ENCODE data around the gene ZNF654.
A peak's percentile ranks its signal among the peaks of the same experiment; 100 is the strongest.
"Not testable (repeated sequence)": the region's sequence is repeated elsewhere in the genome, so short reads cannot be mapped to it uniquely, and the experiment has no call there.

Gene ZNF654

DNA sequence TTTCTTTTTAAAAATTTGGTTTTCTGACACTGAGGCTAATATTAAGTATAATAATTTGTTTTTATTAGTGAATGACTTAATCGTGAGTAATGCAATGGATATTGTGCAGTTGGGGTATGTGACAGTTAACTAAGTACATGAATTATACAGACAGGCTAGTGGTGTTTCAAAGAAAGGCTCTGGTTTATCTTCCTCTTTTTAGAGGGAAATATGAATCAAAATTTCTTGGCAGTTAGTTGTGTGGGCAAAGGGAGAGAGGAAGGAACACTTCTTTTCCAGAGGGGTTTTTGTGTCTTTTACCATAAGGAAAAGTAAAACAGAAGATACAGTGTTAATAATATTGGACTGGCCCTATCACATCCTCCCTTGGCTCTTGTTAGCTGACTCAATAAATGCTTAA is 2.7 kb downstream of the ZNF654 start:
- no peak for DNase-seq (ENCODE audit: low read depth)

DNA sequence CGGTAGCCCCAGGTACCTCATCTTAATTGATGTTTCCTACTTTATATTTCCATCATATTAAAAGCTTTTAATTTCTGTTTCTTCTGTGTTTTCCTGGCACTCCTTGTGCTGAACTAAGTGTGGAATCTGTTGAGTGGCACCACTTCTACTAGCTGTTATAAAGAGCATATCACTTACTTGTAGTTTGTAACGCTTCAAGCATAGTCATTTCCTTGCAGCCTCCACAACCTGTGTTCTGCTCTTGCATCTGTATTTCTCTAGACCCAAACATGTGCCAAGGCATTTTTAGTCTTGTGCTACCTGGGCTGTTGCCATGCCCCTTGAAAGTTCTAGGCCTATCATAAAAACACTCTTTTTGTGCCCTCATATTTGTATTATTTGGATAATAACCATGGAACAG is 16.0 kb downstream of the ZNF654 start:
- DNase-seq (ENCODE audit: low read depth) = no peak

DNA sequence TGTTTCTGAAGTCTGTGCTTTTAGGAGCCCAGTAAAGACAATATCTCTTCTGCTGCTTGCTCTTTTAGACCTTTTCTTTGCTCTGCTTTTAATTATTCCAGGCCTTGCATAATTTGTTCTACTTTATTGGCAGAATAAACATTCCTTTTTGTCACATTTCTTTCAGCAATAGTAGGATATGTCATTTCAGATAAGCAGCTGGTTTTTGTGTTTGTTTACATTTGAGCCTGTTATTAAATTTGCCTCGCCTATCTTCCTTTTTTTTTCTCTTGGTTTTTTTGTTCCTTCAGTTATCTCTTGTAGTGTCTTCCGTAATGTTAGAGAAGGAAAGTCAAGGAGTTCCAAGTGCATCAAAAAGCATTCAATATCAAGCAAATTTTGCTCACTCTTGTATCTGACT is 16.4 kb downstream of the ZNF654 start:
- no peak for DNase-seq (ENCODE audit: low read depth)

DNA sequence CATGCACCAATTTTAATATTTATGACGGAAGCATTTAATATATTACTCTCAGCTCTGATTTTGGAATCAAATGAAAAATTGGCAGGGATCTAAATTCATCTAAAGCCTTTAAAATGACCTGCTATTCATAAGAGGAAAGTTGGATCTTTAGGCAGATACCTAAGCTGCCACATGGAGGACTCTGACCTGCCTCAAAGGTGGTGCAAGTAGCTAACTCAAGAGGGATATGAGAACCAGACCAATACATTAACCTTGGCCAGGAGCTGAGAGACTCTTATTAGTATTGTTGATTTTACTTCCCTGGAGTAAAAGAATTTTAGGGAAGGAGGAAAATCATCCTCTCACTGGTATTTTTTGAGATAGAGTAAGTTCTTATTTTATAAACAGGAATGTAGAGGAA is 17.7 kb downstream of the ZNF654 start:
- DNase-seq (ENCODE audit: low read depth) = no peak

DNA sequence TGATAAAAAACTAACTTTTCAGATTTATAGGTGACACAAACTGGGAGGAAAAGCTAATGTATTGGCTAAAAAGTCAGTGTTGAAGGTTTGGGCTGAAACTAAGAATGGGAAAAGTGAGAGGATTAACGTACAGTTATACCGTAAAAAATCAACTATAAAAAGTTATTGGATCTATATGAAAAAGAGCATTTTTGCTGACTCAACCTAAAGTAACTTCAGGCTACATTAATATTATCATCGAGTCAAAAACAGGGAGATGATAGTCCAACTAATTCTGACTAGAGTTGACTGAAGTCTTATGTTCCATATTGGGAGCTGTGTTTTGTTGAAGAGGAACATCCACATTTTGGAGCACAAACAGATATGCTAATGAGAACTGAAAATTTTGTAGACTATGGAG is 19.9 kb downstream of the ZNF654 start:
- no peak for DNase-seq (ENCODE audit: low read depth)

DNA sequence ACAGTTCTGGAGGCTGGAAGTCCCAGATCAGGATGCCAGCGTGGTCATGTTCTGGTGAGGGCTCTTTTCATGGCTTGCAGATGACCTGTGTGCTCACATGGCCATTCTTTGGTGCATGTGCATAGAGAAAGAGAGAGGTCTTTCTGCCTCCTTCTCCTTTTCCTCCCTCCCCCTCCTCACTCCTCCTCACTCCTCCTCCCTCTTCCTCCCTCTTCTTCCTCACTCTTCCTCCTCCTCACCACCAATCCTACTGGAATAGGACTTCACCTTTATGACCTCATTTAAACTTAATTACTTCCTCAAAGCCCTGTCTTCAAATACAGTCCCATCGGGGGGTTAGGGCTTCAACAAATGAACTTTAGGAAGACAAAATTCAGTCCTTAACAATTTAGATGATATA is 23.8 kb downstream of the ZNF654 start:
- DNase-seq (ENCODE audit: low read depth) = no peak

DNA sequence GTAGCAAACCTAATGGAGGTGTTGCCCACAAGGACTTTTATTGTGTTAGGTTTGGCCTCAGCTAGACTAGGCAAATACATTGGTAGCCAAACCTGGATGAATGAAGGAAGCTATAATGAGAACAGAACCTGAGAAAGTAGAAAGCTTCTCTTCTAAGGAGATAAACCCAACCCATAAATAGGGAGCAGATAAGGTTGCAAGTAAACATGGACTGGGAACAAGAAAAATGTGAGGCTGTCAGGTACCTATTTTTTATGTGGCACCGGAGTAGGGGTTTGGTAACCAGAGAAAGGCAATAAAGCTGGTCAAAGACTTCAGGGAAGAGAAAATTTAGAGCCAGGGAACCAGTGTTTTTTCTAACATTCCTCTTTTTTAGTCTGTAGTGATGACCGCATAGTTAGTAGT is 25.0 kb downstream of the ZNF654 start:
- DNase-seq (ENCODE audit: low read depth) = no peak

DNA sequence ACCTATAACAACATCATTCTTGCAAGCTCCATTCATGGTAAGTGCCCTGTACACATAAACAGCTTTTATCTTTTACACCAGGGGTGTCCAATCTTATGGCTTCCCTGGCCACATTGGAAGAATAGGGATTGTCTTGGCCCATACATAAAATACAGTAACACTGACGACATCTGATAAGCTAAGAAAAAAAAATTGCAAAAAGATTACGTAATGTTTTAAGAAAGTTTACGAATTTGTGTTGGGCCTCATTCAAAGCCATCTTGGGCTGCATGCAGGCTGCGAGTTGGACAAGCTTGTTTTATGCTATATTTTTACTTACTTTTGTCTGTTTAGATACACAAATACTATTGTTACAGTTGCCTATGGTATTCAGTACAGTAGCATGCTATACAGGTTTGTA is 31.6 kb downstream of the ZNF654 start:
- no peak for DNase-seq (ENCODE audit: low read depth)

DNA sequence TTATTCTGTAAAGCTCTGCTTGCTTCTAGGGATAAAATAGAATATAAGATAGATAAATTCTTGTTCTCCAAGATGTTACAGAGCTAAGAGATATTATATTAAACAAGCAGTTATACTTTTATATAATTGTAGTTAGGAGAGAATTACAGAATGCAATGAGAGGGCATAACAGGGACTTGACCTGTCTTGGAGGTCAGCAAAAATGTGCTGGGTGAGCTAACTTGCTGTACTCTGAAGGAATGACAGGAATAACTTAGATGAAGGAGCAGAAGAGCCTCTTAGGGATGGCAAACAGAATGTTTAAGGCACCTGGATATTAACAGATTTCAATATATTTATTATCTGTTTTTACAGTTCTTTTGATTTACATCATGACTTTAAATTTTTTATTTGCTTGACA is 33.2 kb downstream of the ZNF654 start:
- no peak for DNase-seq (ENCODE audit: low read depth)

DNA sequence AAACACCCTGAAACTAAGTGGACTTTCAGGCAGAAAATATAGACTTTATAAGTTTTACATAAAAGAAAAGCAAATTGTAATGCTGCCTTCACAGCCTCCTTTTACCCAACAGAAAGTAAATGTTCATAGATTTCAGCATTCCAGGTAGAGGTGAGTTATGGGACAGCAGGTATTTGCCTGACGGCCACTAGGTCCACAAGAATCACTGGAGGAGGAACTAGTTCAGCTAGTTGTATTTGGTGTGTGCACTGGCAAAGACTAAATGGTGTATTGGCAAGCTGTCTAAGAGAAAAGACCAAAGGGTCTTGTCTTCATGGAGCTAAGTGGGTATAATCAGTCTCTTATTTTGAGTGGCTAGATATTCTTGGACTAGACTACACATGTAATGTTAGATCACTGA is 34.2 kb downstream of the ZNF654 start:
- DNase-seq (ENCODE audit: low read depth) = no peak

DNA sequence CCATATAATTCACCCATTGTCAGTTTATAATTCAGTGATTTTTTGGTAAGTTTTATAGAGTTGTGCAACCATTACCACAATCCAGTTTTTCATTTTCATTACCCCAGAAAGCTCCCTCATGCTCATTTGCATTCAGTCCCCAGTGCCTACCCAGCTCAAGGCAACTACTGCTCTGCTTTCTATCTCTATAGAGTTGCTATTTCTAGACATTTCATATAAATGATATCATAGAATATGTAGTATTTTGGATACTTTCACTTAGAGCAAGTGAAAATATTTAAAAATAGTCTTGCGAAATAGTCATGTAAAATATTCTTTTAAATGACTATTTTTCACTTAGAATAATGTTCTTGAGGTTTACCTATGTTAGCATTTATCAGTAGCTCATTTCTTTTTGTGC is 42.1 kb downstream of the ZNF654 start:
- DNase-seq (ENCODE audit: low read depth) = no peak

DNA sequence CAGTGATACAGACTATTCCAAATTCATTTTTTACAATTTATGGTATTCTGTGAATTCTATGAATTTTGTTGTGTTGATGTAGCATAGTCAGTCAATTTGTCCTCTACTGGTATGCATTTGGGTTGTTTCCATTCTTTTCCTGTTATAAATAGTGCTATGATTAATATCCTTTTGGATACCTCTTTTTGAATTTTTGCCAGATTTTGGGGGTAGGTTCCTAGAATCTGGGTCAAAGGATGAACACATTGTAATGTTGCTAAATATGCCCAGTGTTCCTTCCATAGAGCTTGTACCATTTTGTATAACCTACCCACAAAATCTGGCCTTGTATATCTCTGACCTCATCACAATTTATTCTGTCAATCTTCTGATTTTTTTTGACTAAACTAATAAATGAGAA is 46.3 kb downstream of the ZNF654 start:
- DNase-seq (ENCODE audit: low read depth) = peak; percentile 11

DNA sequence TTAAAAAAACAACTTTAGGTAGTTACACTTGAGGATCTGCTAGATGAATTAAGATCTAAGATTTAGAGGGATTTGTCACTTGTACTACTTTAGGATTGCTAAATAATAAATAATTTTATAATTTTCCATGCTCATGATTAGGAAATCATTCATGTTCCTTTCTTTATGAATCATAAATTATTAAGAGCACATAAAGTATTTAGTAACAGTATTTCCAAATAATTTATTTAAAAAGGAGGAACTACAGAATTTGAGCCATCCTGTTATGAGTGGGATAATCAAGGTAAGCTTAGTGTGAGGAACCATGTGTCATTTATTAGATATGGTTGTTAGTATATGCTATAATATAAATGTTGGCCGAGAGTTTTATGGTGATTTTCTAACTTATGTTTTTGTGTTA is 53.2 kb downstream of the ZNF654 start:
- DNase-seq (ENCODE audit: low read depth) = no peak

DNA sequence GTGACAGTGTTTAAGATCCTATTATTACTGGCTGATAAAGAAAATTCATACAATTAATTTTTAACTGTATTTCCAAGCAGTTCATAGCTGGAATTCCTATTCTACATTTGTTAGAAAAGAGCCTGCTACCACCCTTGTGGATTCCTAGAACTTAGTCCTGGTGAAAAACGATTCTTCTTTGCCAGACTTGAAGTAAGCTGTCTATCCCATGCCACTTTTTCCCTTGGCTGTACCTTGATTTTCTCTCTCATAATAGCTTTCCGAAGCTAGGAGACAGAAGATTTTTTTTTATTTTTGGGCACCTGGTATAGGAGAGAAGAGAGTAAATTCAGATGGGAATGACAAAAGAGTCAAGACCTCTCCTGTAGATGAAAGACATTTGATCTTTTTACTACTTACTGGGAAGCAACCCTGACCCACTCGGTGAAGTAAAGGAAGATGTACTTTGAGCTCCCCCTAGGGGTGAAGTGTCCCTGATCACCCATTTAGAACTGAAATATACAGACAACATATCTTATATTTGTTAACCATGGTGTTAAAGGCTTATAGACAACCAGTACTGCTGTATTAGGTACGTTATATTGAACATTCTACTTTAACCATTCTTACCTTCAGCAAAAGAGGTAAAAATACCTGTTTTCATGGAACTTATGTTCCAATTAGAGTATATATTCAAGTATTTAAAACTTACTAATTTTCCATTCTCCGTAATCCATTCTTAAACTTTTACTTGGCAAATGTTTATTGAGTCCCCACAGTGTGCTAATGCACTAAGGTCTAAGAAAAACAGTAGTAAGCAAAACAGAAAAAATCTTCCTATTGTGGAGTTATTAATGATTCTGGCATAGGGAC is 54.5 kb downstream of the ZNF654 start:
- DNase-seq (ENCODE audit: low read depth) = peak; percentile 67

DNA sequence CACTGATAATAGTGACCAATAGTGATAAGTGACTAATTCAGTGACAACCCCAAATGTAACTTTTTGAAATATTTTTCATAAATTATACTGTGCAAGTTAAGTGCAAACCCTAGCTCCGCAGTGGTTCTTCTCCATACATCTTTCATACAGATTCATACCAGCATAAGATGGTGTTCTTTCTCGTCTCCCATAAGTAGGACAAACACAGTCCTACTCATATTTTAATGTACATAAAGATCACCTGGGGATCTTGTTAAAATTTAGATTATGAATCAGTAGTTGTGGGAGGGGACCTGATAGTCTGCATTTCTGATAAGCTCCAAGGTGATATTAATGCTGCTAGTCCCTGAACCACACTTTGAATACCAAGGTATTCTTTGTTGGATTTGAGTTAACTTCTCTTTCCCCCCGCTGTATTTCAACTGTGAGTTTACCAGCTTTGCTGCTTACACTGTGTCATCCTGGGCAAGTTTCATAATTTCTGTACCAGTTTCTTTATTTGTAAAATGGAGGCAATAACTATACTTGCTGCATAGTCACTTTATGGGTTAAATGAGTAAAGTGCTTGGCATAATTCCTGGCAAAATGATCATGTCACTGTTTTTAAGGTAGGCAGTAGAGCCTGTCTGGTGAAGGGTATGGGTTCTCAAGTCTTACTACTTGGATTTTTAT is 56.0 kb downstream of the ZNF654 start:
- DNase-seq (ENCODE audit: low read depth) = no peak

DNA sequence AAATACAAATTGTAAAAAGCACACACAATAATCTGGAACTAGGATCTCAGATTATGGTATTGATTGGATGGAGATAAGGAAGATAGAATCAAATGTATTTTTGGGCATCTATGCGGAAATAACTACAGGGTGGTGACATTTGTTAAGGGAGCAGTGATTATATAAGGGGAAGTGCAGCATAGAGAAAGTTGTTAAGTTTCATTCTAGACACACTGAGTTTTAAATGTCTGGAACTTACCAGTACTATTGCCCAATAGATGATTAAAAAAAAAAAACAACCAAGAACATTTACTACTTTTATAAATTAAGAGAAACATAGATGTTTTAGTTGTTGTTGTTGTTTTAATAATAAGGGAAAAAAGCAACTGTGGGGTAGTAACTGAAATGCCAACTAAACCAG is 58.6 kb downstream of the ZNF654 start:
- DNase-seq (ENCODE audit: low read depth) = no peak

DNA sequence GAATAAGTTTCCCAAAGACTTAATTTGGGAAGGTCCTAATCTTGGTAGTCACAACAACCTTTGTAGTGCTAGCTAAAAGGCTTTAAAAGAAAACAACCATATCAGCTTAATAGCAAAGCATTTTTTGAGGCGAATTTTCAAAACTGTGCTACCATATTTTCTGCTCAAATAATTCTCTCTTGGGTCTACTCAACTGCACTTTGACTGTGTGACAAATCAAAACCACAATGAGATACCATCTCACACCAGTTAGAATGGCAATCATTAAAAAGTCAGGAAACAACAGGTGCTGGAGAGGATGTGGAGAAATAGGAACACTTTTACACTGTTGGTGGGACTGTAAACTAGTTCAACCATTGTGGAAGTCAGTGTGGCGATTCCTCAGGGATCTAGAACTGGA is 59.5 kb downstream of the ZNF654 start:
- DNase-seq (ENCODE audit: low read depth) = not testable (repeated sequence)

DNA sequence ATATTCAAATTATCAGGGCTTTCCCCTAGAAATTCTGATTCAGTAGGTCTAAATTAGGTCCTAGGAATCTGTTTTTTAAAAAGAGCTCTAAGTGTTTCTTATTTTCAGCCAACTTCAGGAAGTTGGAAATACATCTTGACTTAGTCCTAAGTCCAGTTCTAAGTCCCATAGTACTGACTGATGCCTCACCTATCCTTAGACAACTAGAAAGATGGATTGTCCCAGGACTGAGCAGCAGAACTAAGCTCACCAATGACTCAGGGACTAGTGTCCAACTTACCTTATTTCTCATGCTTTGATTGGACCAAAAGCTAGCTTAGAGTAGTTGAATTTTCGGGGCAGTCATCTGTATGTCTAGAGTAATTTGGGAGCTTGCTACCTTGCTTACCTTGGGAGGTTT is 64.5 kb downstream of the ZNF654 start:
- no peak for DNase-seq (ENCODE audit: low read depth)

DNA sequence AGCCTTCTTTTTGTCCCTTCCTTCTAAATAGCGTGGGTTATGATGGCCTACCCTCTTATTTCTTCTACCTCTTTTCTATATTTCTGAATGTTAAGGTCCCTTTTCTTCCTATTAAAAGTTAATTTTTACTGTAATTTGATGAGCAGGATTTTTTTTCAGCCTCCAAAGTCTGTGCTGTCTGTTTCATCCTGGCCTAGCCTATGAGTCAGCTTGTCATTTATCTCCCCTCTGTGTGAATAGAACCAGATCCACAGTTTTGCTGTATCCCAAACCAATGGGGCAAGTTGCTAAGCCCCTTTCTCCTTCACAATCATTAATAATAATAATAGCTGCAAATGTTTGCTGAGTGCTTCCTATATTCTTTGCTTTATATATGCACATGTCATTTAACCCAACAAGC is 72.6 kb downstream of the ZNF654 start:
- no peak for DNase-seq (ENCODE audit: low read depth)

DNA sequence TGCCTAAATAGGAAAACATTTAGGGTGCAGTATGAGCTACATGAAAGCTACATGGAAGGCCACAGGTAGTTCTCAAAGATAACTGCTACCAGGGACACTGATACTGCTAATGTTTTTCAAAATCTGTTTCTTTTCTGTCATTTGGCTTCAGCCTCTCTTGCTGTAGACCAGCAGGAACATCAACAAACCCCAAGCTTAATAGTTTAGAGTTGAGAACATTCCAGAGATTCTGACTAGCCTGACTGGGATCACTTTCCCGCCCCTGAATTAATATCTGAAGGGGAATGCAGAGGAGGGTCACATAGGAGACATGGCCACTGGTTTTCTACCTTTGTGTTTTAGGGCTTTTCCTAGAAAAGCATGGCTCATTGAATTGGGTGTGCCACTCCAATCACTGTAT is 73.8 kb downstream of the ZNF654 start:
- DNase-seq (ENCODE audit: low read depth) = no peak

DNA sequence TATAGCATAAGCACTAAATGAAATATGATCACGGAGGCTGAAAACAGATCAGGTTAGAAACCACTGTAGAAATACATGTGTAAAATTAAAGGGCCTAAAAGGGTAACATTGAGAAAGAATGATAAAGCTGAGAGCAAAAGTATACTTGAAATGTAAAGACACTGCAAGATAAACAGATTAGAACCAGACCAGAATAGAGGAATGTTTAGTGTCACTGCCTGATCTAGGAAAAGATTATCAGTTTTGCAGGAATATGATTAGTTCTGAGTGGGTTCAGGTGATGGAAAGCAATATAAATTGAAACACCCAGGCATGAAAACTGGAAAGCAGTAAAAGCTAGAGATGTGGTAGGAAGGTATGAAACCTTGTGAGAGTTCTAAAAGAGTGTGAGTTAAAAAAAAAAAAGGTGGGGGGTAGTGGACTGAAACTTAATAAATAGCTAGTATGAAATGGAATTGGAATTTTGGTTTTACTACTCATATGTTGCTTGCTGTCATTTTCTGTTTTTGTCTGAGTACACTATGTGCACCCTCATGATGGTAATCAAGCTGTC is 74.7 kb downstream of the ZNF654 start:
- no peak for DNase-seq (ENCODE audit: low read depth)

DNA sequence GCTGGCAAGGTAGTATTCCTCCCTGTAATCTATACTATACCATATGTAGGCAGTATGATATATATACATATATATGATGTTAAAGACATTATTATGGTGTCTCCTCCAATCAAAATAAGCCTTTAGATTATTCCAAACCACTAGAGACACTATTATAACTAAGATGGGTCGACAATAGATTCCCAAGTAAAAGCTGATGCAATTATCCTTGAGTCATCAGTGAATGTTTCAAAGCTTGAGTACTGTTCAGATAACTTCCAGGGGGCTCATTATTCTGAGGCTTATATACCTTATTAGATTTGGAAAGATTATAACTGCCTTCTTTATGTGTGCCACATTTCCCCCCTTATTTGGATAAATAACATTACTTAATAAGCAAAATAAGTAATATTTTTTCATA is 78.8 kb downstream of the ZNF654 start:
- DNase-seq (ENCODE audit: low read depth) = no peak

DNA sequence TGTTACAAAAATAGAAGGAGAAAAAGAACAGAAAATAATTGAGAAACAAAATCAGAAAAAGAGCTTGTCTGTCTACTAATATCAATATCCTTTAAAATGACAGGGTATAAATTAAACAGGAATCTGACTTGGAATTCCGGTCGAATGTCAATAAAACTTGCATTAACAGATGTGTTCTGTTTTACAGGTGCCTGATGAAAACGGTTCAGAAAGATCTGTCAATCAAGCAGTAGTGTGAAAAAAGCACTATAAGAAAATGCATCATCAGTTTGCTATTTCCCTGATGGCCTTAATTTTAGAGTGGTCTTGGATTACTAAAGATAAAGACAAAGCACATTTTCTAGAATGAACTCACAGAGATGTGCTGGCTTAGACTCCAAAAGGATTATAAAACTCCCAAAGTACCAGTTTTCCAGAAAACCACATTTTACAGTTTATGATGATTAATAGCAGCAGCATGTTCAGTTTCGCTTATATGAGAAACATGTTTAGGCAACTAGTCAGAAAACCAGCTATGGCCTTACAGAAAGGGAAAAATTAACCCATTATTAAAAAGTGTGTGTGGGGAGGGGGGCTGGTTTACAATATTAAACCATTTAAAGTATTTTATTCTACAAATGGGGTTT is 82.5 kb downstream of the ZNF654 start:
- DNase-seq (ENCODE audit: low read depth) = peak; percentile 66
